ENCODE measurements around the gene DAAM2.

DAAM2 gene

DNA sequence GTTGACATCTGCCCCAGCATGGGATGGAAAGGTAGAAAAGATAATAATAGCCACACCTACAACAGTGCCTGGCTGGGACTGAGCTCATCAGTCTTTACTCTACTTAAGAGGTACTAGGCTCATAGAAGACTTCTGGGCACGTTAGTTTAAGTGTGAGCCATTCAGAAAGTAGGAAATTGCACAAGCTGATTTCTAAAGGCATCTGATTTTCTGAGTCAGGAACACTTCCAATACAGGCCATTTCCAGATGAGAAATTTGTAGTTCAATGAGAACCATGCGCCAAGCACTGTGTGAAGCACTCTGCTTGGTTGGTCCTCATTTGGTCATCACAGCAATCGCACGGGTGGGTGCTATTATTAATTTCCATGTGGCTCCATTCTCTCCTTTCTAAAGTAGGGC lies 99.8 kb downstream of the DAAM2 start:
- no peak for DNase-seq

- DNase-seq, result peak; percentile 46
These were observed 100.4 kb downstream of the DAAM2 start for GRCh38 chr6:39892490-39893129.

DNA sequence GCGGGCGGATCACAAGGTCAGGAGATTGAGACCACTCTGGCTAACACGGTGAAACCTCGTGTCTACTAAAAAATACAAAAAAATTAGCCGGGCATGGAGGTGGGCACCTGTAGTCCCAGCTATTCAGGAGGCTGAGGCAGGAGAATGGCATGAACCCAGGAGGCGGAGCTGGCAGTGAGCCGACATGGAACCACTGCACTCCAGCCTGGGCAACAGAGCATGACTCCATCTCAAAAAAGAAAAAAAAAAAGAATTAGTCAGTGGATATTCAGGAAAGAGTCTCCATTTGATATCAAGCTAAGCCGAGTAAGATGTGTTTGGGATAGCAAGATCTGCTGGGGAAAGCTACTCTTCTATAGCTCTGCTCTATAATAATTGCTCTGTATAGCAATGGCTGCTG lies 101.1 kb downstream of the DAAM2 start:
- no peak for DNase-seq

- DNase-seq, result no peak
These were observed 104.5 kb downstream of the DAAM2 start for GRCh38 chr6:39896701-39897100.

DNA sequence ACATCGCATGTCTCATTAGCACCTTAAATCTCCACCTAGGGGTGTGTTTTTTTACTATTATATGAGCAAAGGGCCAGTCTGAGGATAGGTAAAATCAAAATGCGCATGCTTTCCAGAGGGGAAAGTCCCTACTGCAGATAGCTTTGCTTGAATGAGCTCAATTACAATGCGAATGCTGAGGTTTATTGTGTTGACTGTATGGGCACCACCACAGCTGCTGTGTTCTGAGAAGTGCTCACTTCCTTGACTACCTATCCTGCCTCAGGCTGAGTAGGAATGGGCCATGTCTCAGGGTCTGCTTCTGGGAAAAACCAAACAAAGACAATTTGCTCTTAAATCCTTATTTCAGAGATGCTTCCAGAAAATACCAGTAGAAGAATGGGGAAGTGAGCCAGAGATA lies 105.5 kb downstream of the DAAM2 start:
- DNase-seq, result no peak

- no peak for DNase-seq
These were observed 106.4 kb downstream of the DAAM2 start for GRCh38 chr6:39898625-39899024.

GRCh38 chr6:39899554-39900295 lies 107.5 kb downstream of the DAAM2 start:
- no peak for DNase-seq

DNA sequence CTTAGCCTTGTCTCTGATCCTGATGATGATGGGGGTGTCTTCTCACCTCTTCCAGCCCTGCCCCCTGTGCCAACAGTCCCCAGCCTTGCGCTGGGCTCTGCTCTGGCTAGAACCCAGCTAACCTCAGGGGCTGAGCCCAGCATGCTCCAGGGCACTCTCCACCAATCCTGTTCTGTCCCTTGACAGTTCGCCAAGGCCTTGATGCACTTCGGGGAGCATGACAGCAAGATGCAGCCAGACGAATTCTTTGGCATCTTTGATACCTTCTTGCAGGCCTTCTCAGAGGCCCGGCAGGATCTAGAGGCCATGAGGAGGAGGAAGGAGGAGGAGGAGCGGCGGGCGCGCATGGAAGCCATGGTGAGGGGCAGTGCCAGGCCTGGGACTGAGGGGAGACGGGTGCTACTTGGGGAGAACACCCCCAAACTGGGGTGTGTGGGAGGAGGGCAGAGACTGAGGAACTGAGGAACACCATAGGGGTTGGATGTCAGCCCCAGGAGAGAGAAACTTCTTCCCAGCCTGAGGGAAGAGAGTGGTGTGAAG lies 109.0 kb downstream of the DAAM2 start:
- no peak for DNase-seq

- DNase-seq, result no peak
These were observed 109.5 kb downstream of the DAAM2 start for GRCh38 chr6:39901670-39902069.

DNA sequence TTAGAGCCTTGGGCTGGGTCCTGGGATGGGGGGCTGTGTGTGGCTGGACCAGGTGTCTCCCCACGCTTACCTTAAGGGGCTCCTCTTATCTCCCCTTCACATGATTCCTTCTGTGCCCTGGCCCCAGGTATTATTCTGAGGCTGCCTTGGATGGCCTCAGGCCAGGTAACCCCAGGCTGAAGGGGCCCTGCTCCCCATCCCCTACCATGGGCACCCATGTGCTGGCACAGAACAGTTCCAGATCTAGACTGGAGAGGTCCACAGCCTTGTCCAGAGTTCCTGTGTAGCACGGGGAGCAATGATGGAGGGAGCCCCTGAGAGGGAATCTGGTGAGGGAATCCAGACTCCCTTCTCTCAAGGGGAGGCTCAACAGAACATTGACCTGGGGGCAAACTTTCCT lies 110.0 kb downstream of the DAAM2 start:
- DNase-seq, result no peak

DNA sequence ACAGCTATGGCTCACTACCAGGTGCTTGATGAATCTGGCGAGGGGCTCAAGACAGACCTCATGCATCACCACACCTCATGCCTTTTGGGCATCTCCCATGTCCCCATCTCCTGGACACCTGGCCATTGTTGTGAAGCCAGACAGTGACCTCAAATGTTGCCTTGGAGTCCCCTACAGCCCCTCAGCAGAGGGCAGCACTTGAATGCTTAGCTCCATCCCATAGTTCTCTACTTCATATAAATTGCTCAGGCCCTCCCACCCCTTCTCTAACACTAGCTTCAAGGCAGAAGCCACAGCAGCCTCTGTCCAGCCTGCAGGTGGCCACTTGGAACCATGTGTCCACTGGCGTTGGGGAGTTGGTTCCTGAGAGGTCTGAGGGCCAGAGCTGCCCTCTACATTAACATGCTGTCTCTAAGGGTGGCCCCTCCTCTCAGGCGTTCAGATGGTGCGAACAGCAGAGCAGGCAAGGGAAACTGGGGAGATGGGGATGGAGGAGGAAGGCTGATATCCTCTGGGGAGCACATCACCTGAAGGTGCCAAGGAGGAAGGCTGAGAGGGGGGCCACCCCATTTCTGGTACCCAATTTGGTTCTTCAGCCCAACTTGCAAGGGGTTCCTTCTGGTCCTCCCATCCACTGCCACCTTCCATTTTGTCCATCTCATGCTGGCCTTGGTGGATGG lies 110.8 kb downstream of the DAAM2 start:
- no peak for DNase-seq

GRCh38 chr6:39903656-39904055 lies 111.5 kb downstream of the DAAM2 start:
- no peak for DNase-seq

- no peak for DNase-seq
These were observed 112.9 kb downstream of the DAAM2 start for GRCh38 chr6:39904946-39905639.

DNA sequence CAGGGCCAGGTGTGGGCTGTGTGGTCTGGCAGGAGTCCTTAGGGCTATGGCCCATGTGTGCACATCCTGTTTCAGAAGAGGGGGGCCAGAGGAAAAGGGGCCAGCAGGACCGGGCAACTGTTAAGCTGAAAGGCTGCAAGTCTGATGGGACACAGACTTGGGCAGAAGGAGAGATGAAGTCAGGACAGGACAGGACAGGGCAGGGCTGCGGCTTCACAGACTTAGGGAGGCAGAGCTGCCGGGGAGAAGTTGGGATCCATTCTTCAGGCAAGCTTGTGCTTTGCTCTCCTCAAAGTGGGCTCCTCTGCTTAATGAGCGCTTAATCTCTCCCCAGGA lies 113.4 kb downstream of the DAAM2 start:
- no peak for DNase-seq

DNA sequence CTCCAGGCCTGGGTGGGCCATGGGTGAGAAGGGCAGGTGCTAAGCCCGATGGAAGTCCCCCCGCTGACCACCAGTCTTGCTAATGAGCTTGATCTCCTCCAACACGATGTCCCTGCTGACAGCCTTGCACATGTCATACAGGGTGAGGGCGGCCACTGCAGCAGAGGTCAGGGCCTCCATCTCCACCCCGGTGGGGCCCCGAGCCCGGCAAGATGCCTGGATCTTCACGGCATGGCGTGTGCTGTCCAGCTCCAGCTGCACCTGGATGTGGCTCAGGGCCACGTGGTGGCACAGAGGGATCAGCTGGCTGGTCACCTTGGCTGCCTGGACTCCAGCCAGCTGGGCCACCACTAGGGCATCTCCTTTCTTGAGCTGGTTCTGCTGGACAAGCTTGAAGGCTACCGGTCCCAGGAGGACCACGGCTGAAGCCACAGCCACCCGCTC lies 114.2 kb downstream of the DAAM2 start:
- DNase-seq, result no peak

DNA sequence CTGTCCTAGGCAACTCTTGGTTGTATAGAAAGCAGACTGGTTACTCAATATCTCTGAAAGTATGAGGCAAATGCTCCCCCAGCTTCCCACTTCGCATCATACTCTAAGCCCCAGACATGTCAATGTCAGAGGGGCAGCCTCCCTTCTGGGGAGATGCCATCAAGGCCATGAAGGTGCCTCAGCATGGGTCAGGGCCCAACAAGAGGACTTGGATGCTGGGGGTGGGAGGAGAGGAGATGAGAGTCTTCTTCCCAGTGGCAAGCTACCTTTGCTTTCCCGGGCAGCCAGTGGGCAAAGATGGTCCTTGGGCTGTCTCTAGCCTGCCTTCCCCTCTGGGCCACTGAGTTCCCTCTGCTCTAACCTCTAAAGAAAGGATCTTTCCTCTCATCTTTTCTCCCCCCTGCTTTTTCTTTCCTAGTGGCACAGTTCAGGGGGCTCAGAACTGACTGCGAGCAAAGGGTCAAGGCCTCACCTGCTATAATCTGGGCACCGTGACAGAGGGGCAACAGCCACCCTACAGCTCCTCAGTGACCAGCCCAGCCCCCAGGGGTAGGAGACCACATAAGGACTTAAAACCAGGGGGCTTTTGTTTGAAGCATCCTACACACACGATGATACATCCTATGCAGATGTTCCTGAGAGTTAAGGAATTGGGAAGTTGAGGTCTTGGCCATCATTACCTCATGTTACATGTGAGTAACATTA lies 115.8 kb downstream of the DAAM2 start:
- no peak for DNase-seq

- DNase-seq, result no peak
These were observed 116.8 kb downstream of the DAAM2 start for GRCh38 chr6:39908838-39909583.

- DNase-seq, result no peak
These were observed 117.5 kb downstream of the DAAM2 start for GRCh38 chr6:39909701-39910100.

- no peak for DNase-seq
These were observed 118.0 kb downstream of the DAAM2 start for GRCh38 chr6:39910164-39910563.

- no peak for DNase-seq
These were observed 118.6 kb downstream of the DAAM2 start for GRCh38 chr6:39910744-39911143.

- DNase-seq, result no peak
These were observed 119.4 kb downstream of the DAAM2 start for GRCh38 chr6:39911513-39912125.
